HUES64 (cell line): ENCODE results near the gene EBF3.

ENCODE experiments used
- H3K27ac ChIP-seq: 2 replicates; pipeline ENCODE4 v1.7.0; 2013; ENCODE audit warnings: low read depth, low read length, inconsistent platforms
- H3K27me3 ChIP-seq: 2 replicates; pipeline ENCODE4 v1.6.1; 2013; ENCODE audit warnings: mild to moderate bottlenecking, low read length; ENCODE audit not compliant: insufficient read depth
- H3K36me3 ChIP-seq: 2 replicates; pipeline ENCODE4 v1.6.1; 2013; ENCODE audit warnings: mild to moderate bottlenecking, low read length; ENCODE audit not compliant: insufficient read depth
- H3K4me1 ChIP-seq: 2 replicates; pipeline ENCODE4 v1.6.1; 2013; ENCODE audit warnings: mild to moderate bottlenecking, low read length, moderate library complexity; ENCODE audit not compliant: insufficient read depth
- H3K4me3 ChIP-seq: 2 replicates; pipeline ENCODE4 v1.5.1; 2013; ENCODE audit warnings: mild to moderate bottlenecking, low read length, moderate library complexity
- H3K9ac ChIP-seq: 2 replicates; pipeline ENCODE4 v1.6.1; 2013; ENCODE audit warnings: mild to moderate bottlenecking, low read depth, low read length
- H3K9me3 ChIP-seq: 2 replicates; pipeline ENCODE4 v1.6.1; 2013; ENCODE audit warnings: low read depth, low read length; ENCODE audit not compliant: insufficient read depth
- WGBS: fragments of 150-250, 120-280 bp; methylation state at CpG from one replicate; pipeline ENCODE4 v1.1.7; 2013; ENCODE audit warnings: missing lambda C conversion rate; 5-methylcytosine and 5-hydroxymethylcytosine counted together

The EBF3 gene

DNA sequence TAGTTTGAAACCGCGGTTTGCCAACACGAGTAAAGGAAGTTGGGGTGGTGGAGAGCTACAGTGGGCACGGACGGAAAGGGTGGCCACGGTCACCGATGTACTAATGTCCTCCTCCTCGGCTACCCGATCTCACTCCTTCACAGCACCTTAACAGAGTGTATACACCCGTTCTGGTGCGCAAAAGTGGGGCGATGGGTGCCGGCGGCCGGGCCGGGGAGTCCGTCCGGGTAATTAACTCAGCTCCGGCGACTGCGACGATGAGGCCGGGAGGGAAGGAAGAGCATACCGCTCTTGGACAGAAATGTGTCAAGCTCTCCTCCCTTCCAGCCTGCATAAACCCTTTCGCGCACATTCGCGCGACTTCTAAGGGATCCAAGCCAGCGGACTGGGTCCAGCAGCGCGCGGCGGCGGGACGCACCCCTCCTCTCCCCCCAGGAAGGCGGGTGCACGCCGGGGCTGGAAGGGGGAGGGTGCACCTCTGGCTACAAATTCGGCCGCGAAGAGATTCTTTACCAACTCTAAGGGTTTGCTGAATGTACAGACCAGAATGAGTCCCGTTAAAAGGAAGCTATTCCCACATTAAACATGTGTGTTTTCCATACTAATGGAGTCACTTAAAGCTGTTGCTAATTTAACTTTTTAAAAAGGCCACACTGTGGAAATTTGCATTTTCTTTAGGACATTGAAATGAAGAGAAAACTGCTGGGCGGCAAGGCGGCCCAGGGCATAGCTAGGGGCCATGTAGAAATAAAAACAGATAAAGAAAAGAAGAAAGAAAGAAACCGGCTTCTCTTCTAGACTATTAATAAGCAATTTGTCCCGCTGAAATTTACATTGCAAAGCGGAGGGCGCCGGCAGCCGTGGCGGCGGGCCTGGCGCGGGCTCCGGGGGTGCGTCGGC is 6.6 kb upstream of the EBF3 start:
- Histone ChIP-seq H3K4me1 (peaks cover 19% of the 10 kb centered on the region), H3K27ac (no peak overlapping the region), H3K9me3 (no peaks in the 10 kb centered on the region), H3K4me3 (peak overlapping the region; percentile 20; the same call in 1 of the 2 replicates), H3K36me3 (no peaks in the 10 kb centered on the region), H3K27me3 (peaks cover 100% of the 10 kb centered on the region), H3K9ac (no peak overlapping the region)
- under 1% methylated on average over 56 of the region's 58 CpGs for WGBS

DNA sequence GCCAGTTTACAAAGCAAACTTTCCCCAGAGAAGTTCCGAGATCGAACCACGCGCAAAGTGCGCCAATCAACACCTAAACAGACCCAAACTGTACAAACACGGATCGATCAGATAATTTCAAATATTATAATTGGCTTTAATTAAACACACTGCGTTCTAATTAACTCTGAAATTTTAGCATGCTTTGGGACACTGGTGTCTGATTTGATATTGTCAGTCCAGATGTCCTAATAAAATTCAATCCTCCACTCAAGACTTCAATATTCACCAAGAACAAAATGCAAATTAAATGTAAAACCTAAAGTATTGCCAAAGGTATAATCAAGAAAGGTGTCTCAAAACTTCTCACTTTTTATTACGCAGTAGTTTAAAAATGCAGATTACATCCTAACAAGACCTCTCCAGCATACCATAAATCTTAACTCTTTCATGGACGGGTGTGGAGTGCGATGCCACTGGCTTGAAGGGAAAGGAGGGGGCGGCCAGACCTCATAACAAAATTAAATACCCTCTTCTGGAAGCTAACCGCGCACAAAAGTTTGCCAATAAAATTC is 5.9 kb upstream of the EBF3 start:
- H3K36me3 ChIP-seq = no peaks in the 10 kb centered on the region
- WGBS = 3% methylated on average over 13 of the region's 14 CpGs
- no peak overlapping the region for H3K9ac ChIP-seq
- H3K4me3 ChIP-seq = peak overlapping the region; percentile 20; the same call in 1 of the 2 replicates
- peaks cover 19% of the 10 kb centered on the region for H3K4me1 ChIP-seq
- peaks cover 100% of the 10 kb centered on the region for H3K27me3 ChIP-seq
- H3K27ac ChIP-seq = no peak overlapping the region
- H3K9me3 ChIP-seq = no peaks in the 10 kb centered on the region

DNA sequence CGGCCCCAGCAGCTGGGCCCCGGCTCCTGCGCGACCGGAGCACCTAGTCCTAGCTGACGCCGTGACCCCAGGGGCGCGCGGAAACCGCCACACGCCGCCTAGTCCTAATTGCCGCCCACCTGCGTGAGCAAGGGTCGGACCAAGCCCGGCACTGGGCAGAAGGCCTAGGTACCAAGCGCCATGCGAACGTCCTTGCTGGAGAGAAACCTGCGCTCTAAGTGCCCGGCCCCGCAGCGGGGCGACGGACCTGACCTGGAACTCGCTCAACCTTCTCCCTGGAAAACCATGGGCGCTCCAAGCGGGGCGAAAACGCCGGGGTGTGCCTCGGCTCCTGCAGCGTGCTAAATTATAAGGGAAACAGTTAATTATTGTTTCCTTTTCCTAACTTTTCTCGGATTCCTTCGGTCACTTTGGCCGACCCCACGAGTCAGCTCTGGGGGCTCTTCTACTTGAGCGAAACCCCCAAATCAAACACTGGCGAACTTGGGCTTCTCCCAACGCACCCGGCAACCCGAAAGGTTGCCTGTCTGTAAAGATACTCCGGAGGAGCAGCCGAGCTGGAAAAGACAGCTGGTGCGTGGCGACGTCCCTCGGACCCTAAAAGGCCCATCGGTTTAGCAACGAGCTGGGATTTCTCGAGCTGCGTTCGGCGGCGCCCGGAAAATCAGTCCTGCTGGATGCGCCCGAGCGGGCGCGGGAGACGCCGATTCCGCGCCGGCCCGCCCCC is 5.3 kb upstream of the EBF3 start:
- Histone ChIP-seq H3K4me3 (peak overlapping the region; percentile 20; the same call in 1 of the 2 replicates), H3K9ac (no peak overlapping the region), H3K9me3 (no peaks in the 10 kb centered on the region), H3K36me3 (no peaks in the 10 kb centered on the region), H3K27ac (no peak overlapping the region), H3K4me1 (peaks cover 19% of the 10 kb centered on the region), H3K27me3 (peaks cover 100% of the 10 kb centered on the region)
- 2% methylated on average over 67 of the region's 68 CpGs for WGBS

DNA sequence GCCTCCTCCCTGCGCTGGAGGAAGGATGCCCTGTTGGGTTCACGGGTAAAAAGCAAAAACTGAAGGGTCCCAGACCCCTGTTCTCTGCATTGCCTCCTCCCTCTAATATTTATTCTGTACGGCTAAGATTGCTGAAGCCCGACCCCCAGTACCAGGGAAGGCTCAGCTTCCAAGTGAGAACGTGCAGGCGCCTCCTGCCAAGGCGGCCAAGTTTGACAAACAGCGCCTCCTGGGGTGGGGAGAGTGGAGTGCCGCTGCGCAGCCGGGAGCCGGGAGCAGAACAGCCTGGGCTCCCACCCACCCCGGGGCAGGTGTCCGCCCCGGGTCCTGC is 4.7 kb upstream of the EBF3 start:
- H3K36me3 ChIP-seq = no peaks in the 10 kb centered on the region
- peaks cover 98% of the 10 kb centered on the region for H3K27me3 ChIP-seq
- H3K9me3 ChIP-seq = no peaks in the 10 kb centered on the region
- 0% methylated on average over 15 of the region's 15 CpGs for WGBS
- H3K4me1 ChIP-seq = peaks cover 19% of the 10 kb centered on the region
- no peak overlapping the region for H3K27ac ChIP-seq
- H3K9ac ChIP-seq = no peak overlapping the region
- peak overlapping the region; percentile 20; the same call in 1 of the 2 replicates for H3K4me3 ChIP-seq

DNA sequence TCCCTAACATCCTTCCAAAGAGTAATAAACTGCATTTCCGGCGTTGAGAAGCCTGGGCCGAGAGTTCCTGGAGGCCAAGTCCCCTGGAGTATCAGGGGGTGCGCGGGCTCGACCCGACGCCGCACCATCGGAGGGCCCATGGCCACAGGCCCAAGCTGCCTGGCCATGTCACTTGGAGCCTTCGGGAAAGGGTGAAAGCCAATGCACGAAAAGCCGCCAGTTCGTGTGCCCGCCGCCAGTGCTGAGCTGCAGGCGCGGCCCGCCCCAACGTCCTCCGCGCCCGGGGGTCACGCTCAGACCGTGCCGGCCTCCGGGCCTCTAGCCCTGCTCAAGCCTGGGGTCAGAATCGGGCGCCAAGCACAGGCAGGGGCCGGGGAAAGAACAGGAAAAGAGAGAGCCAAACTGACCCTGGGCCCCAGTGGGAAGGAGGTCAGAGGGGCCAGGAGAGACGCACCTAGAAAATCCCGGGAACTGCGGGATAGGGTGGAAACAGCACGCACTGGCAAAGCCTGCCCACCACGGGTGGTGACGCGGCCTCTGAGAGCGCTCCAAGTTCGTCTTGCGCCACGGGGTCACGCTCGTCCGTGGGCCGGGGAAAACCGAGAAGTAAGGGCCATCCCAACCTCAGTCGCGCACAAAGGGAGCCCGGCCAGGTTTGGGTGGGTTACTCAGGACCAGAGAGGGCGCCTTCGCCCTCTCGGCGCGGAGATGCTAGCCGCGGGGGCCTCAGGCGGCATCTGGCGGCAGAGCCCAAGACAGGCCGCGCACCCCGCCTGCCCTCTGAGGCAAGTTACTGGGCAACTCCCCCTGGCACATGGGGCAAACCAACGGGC is 4.2 kb upstream of the EBF3 start:
- Histone ChIP-seq H3K4me3 (no peak overlapping the region; the same call in 1 of the 2 replicates), H3K27me3 (peaks cover 98% of the 10 kb centered on the region), H3K36me3 (no peaks in the 10 kb centered on the region), H3K9ac (no peak overlapping the region), H3K27ac (no peak overlapping the region), H3K4me1 (peaks cover 19% of the 10 kb centered on the region), H3K9me3 (no peaks in the 10 kb centered on the region)
- WGBS = 2% methylated on average over 62 of the region's 62 CpGs

DNA sequence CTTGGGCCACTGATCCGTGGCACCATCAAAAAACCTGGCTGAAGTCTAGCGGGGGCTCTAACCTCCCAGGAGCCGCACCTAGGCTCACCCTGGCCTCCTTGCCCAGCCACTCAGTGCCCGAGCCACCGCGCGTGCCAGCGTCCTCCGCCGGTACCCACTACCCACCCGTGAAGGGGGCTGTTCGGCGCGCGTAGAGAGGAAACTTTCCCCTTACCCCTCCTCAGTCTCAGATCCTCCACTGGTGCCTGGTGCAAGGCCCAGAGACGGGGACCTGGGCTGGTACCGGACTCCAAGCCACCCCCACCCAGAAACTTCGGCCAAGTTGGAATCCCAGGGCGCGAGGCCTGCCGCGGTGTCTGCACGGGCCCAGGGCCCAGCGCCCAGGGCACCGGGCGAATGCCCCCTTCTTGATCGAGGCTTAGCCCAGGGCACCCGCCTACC is 3.5 kb upstream of the EBF3 start:
- H3K27me3 ChIP-seq = peaks cover 98% of the 10 kb centered on the region
- H3K4me3 ChIP-seq = no peak overlapping the region; the same call in 1 of the 2 replicates
- H3K4me1 ChIP-seq = peaks cover 23% of the 10 kb centered on the region
- WGBS = 3% methylated on average over 28 of the region's 28 CpGs
- no peak overlapping the region for H3K27ac ChIP-seq
- H3K36me3 ChIP-seq = no peaks in the 10 kb centered on the region
- no peaks in the 10 kb centered on the region for H3K9me3 ChIP-seq
- no peak overlapping the region for H3K9ac ChIP-seq

DNA sequence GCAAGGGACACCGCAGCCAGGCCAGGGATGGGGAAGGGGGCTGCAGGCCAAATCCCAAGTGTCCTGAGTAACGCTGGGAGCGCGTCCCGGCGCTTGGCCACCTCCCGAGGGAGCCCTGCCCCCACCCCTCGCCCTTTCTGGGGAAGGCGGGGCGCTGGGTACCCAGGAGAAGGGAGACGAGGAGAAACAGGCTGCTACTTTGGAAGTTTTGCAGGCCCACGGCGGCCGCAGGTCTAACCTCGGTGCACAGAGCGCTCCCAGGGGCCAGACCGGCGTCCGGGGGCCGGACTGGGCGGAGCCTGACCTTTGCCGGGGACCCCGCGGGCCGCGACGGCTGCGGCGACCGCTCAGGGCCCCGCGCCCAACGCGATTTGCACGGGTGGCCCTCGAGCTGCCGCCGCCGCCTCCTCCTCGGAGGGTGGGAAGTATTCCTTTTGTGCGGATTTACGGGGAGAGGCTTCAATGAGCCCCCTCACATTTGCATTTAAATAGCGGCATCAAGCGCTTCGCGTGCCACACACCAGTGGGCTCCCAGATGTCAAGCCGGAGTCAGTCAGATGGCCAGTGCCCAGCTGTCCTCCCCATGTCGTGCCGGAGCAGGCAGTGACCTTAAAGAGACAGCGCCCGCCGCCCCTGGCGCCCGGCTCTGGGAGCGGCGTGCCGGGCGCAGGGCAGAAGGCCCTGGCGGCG is 3.0 kb upstream of the EBF3 start:
- Histone ChIP-seq H3K9ac (no peak overlapping the region), H3K36me3 (no peaks in the 10 kb centered on the region), H3K4me3 (peak overlapping the region; percentile 30; the same call in 1 of the 2 replicates), H3K4me1 (peaks cover 26% of the 10 kb centered on the region), H3K27ac (no peak overlapping the region), H3K9me3 (no peaks in the 10 kb centered on the region), H3K27me3 (peaks cover 98% of the 10 kb centered on the region)
- WGBS = under 1% methylated on average over 60 of the region's 60 CpGs

DNA sequence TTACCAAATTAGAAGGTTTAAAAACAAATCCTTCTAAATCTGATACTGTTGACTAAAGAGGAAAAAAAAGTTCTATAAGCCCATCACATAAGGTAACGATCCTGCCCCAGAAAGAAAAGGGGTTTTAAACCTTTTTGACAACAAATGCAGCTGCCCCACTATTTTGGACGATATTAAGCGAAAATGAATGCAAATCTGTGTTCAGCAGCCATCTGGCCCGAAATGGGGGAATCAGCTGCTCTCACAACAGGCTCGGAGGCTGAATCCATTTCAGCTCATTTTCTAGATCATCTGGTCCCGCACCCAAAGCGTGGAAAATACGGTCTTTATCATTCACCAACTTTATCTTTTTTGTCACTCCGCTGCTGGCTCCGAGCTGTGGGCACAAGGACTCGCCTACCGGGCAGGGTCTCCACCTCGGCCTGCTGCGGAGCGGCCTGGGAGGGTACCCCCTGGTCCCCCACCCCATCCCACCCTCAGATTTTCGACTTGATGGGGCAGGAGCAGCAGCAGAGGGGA is 2.4 kb upstream of the EBF3 start:
- no peaks in the 10 kb centered on the region for H3K9me3 ChIP-seq
- no peaks in the 10 kb centered on the region for H3K36me3 ChIP-seq
- no peak overlapping the region for H3K27ac ChIP-seq
- H3K4me3 ChIP-seq = peak overlapping the region; percentile 30; the same call in 1 of the 2 replicates
- H3K9ac ChIP-seq = no peak overlapping the region
- H3K4me1 ChIP-seq = peaks cover 29% of the 10 kb centered on the region
- WGBS = 4% methylated on average over 16 of the region's 16 CpGs
- H3K27me3 ChIP-seq = peaks cover 98% of the 10 kb centered on the region

DNA sequence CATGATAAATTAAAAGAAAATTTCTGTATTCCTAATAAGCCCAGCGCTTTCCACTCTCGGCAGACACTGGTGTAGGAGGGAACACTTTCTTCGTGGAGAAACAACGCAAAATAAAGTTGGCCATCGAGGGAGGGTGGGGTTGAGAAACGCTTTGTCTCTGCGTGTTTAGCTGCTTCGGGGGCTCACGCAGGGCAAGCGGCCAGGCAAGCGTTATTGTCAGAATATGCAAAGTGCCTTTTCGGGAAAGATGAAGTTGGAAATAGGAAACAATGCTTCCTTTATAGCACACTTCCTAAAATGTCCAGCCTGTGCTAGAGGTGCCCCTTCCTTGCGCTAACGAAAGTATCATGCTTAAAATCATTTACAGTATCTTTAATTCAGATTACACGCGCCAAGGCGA is 1.9 kb upstream of the EBF3 start:
- H3K9ac ChIP-seq = no peak overlapping the region
- H3K9me3 ChIP-seq = no peaks in the 10 kb centered on the region
- no peak overlapping the region for H3K4me3 ChIP-seq
- H3K4me1 ChIP-seq = peaks cover 34% of the 10 kb centered on the region
- no peak overlapping the region for H3K27ac ChIP-seq
- H3K36me3 ChIP-seq = no peaks in the 10 kb centered on the region
- WGBS = 5% methylated on average over 17 of the region's 17 CpGs
- H3K27me3 ChIP-seq = peaks cover 98% of the 10 kb centered on the region

DNA sequence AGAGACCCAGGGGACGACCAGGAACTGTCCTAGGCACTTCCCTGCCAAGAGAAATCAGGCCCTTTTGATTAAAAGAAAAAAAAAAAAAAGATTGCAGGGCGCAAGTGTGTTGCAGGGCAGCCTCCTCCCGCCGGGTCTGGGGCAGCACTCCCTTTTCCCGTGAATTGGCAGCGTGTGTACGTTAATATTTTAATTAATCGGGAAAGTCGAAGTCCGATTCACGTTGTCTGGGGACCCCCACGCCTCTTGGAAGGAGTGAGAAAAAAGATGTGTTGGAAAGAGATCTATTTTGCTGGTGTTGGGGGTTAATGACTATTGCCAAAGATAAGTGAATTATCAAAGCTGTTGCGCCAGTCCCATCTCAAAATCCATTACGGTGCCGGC is 1.3 kb upstream of the EBF3 start:
- 2% methylated on average over 12 of the region's 15 CpGs for WGBS
- Histone ChIP-seq H3K27ac (no peak overlapping the region), H3K4me3 (peak overlapping the region; percentile 44; the same call in 1 of the 2 replicates), H3K27me3 (peaks cover 98% of the 10 kb centered on the region), H3K36me3 (no peaks in the 10 kb centered on the region), H3K4me1 (peaks cover 35% of the 10 kb centered on the region), H3K9ac (no peak overlapping the region), H3K9me3 (no peaks in the 10 kb centered on the region)
